HS-5 (cell line): ENCODE measurements around the gene MPND.

Source experiments
- DNase-seq: peaks from one replicate; pipeline ENCODE4 v3.0.0-alpha.2; 2012; ENCODE audit warnings: low read depth

The MPND gene

GRCh38 chr19:4403005-4403761 is 59.8 kb downstream of the MPND start:
- no peak for DNase-seq

- DNase-seq, result no peak
Measured at GRCh38 chr19:4405977-4406376, 62.6 kb downstream of the MPND start.

GRCh38 chr19:4406626-4407025 is 63.3 kb downstream of the MPND start:
- DNase-seq, result no peak

GRCh38 chr19:4409123-4409933 is 66.0 kb downstream of the MPND start:
- DNase-seq, result no peak
